HG02642 (cell line): ENCODE results near the gene FAM3D.
A peak's percentile ranks its signal among the peaks of the same experiment; 100 is the strongest.

Experiments used
- ATAC-seq: cut with Tn5 transposase; IDR thresholded peaks from one replicate; pipeline ENCODE4 v1.9.1; 2021; ENCODE audit warnings: mild to moderate bottlenecking; ENCODE audit not compliant: unreplicated experiment, poor library complexity

FAM3D gene

DNA sequence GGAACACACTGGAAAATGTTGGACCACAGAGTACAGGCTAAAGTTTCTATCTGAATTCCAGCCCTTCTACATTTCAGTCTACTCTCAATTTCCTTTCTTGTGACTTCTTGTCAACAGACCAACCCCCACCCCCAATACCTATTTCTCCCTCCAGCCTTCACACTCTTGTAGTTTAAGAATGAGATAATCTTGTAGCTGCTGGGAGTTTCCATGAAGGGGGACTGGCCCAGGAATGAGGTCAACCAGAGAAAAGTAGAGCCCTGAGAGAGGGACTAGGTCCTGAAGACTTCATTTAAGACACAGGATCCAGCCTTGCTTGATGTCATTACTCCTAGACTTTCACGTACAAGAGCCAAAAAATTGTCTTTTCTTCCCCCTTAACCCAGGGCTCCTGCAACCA, 59.9 kb downstream of the FAM3D start:
- ATAC-seq = no peak

DNA sequence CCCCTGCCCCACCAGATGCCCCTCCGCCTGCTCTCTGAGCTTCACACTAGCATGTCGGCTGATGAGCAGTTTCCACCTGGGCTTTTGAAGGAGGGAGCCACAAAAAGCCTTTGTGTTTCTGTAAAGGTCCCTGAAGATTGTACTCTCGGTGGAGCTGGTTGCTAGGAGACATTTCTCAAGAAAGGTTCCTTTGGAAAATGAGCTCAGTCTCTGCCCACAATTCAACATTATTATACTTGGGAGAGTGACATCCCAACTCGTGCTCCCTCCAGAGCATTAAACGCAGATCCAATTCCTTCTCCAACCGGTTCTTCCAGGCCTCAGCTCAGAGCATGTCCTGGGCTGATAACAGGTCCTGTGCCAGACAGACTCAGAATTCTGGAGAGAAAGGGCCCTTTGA, 62.5 kb downstream of the FAM3D start:
- no peak for ATAC-seq

DNA sequence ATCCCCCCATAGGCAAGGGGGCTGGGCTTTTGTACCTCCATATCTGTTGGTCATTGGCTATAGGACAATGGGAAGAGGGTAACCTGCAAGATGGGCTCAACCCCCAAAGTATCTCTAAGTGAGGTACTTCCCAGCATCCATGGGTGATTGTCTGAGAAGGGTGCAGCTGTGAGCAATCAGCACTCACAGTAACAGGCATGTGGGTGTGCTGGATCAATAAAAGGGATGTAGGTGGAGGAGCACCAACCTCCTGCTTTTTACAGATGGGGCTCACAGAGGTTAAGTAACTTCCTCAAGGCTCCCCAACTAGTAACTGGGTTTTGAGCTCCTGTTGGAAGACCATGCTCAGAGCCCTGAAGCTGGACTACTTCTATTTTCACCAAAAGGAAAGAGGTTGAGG, 63.0 kb downstream of the FAM3D start:
- ATAC-seq = no peak

DNA sequence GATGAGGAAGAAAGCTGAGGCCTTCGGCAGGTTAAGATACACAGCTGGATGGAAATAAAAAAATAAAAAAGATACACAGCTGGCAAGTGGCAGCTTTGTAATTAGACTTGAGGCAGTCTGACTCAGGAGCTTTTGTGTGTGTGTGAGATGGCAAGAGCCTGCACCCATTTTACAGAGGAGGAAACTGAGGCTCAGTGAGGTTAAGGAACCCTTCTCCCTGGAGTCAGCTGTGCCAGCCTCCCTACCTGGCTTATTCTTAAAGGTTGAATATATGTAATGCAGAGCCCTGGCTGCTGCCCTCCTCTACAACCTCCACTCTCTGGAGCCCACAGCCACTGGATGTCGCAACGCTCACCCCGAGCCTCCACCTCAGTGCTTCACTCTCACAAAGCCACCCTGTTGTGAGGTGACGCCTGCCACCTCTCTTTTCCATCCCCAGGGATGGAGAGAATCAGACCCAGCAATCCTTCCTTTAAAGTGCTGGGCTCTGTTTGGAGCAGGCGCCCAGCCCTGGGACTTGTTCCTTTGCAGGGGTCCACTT, 68.7 kb downstream of the FAM3D start:
- ATAC-seq = no peak

DNA sequence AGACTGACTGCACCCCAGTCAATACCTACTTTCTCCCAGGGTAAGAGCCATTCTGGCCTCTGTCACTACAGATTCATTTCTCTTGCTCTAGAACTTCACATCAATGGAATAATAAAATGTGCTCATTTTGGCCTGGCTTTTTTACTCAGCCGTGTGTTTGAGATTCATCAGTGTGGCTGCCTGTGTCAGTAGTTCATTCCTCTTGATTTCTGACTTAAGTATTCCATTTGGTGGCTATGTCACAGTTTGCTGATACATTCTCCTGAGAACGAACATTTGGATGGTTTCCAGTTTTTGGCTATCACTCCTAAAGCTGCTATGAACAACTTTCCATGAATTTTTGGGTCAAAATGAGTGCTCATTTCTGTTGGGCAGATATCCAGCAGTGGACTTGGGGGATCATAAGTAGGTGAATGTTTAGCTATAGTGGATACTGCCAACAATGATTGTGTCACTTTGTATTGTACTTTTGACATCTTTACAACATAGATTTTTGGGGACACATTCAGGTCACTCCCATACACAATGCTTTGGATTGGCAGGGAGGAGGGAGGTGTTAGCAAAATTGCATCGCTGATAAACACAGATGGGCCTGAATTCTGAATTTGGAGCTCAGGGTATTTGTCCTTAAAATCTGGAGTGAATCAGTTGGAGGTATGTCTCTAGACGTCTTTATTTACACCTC, 69.6 kb downstream of the FAM3D start:
- no peak for ATAC-seq

DNA sequence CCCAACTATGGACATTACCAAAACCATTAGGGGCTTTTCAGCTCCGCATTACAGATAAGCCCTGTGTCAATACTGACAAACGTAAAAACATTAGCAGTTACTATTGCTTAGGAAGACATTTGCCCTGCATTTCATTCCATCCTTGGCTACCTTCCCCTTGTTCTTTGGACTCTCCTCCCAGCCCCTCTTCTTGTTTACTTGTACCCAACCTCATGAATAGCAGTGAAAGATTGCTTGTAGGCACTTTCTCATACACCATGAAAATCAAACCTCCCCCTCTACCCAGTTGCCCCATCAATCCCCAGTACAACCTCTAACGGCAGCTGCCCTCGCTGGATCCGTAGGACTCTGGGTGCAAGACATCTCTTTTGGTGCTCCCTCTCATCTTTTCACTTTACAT, 72.5 kb downstream of the FAM3D start:
- no peak for ATAC-seq

DNA sequence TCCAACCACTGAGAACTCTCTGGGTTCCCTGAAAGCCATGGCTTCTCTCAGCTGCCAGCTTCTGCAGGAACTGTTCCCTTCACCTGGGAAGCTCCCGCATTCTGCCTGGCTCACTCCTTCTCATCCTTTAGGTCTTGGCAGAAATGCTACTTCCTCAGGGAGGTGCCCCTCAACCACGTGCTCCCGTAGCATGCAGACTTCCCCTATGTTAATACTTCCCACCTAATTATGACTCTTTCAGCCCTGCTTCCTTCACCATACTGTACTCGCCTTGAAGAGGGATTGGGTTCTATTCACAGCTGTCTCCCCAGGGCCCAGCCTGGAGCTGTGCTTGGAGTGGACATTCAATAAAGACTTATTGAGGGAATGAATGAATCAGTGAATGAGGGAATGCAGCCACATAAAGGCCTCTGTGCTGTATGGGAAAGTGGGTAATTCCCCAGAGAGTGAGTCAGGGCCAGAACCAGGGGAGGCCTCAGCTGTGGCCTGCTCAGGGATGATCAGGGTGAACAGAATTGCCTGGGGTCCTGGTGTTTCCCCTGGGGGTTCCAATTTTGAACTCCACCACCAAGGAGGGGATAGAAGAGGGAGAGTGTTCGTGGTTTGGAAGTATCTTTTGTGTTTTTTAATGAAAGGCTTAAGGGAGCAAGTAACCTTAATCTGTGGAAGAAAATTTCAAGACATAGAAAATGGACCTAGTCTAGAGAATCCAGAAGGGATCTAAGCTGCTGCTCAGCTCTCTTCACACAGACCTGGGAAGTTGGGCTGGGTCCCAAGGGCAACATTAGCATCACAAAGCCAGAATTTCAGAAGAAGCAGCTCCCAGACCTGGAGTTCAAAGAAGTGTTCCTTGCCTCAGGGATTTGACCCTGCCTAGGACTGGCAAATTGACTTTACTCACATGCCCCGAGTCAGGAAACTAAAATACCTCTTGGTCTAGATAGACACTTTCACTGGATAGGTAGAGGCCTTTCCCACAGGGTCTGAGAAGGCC, 74.8 kb downstream of the FAM3D start:
- ATAC-seq = no peak

DNA sequence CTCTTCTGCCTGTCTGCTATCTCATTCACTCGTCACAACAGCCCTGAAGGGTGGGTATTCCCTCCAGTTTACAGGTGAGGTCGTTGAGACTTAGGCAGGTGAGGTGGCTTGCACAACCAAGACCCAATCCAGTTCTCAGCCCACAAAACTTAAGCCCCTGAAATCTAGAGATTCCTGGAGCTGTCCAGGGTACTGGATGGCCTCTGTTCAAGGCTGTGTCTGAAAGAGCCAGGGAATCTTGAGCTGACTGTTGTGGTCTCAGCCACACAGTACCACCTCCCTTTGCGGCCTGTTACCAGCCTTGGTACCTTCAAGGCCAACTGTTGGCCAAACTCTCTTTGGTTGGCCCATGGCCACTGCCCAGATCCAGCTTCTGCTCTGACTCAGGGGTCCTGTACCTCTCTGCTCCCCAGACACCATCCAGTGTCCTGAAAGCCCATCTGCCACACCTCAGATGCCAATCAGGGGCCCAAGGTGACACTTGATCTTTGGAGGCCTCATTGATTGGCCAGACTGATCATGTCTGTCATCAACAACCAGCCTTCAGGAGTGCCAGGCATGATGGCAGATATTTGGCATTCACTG, 78.5 kb downstream of the FAM3D start:
- no peak for ATAC-seq

DNA sequence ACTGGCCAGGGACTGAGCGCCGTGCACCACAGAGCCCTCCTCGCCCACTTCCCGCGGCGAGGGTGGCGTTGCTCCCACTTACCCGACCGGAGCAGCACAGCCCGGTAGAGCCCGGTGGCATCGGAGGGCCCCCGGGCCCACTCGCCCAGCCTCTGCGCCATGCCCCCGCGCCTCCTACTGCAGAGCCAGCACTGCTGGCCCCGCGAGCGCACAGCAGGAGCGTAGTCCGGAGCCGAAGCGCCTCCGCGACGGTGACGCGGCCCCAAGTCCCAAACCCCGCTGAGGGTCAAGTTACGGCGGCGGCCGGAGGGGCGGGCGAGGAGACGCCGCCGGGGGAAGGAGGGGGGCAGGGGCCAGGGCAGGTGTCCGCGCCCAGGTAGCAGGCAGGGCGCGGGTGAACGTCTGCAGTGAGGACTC, 79.8 kb downstream of the FAM3D start:
- no peak for ATAC-seq

DNA sequence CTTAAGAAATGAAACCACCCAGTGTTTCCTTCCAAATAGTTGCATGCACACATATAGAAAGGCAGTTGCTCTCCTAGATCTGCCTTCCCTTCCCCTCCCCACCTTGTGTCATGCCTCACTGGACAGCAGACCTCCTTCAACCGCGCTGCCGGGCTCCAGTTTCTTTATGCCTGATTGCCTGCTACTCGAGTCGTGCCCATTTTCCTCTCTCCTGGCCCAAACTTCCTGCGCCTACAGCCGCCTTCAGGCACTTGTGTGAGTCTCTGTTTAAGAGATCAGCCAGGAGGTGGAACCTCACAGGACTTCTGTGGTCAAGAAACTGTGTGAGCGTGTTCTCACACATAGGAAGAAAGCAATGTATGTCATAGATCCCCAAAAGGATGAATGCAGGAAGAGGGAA, 80.6 kb downstream of the FAM3D start:
- no peak for ATAC-seq

DNA sequence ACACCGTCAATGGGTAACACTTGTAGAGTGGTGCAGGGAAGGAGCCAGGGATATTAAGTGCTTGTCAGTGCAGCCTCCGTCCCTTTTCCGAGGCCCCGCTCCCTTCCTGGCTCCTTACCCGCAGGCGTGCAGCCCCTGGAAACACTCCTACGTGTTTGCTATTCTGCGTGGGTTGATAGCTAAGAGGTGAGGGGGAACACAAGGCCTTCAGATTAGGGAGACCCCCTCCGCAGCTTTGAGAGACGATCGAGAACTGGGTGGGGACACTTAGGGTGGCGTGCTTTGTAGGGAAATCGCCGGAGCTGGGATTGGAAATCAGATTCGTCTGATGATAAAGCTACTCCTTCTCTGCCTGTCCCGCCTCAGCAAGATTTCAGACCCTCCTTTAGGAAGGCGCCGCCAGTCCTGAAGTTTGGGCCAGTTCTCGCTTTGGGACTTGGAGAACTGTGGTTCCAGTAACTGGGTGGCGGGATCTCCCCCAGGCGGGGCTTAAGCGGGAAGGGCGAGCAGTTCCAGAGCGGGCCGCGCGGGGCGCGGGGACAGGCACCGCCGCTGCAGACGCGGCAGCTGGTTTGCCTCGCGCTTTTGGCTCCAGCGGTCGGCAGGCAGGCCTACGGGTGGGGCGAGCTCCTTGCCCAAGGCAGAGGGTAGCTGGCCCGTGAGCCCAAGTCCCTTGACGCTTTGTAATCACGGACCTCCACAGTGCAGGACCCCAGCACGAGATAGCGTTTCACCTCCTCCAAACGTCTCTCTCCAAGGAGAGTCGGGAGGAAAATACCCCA, 81.4 kb downstream of the FAM3D start:
- ATAC-seq = peak; percentile 92

DNA sequence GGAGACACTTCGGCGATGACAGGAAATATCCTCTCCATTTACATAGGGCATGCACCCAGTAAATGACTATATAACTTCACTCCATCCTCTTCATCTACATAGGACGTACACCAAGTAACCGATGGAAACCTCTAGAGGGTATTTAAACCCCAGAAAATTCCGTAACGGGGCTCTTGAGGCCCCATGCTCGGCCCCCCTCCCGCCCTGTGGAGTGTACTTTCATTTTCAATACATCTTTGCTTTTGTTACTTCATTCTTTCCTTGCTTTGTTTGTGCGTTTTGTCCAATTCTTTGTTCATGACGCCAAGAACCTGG, 81.9 kb downstream of the FAM3D start:
- ATAC-seq = no peak
